ENCODE measurements around the gene HNRNPA1.

DNA sequence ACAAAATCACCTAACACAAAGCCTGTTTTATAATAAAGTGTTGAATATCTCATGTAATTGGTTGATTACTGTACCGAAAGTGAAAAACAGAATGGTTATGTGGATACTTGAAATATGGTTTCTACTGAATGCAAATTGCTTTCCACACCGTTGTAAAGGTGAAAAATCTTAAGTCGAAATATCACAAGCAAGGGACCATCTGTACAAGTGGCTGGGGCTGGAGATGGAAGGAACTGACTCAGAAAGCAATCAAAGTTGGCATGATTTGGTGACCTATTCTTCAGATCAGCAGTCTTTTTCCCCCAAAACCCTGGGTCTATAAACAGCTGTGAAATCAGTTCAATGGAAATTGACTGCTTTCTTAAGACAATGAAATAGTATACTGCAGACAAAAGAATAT is 4.2 kb upstream of the HNRNPA1 start:
- TF ChIP-seq, protein P1, sequence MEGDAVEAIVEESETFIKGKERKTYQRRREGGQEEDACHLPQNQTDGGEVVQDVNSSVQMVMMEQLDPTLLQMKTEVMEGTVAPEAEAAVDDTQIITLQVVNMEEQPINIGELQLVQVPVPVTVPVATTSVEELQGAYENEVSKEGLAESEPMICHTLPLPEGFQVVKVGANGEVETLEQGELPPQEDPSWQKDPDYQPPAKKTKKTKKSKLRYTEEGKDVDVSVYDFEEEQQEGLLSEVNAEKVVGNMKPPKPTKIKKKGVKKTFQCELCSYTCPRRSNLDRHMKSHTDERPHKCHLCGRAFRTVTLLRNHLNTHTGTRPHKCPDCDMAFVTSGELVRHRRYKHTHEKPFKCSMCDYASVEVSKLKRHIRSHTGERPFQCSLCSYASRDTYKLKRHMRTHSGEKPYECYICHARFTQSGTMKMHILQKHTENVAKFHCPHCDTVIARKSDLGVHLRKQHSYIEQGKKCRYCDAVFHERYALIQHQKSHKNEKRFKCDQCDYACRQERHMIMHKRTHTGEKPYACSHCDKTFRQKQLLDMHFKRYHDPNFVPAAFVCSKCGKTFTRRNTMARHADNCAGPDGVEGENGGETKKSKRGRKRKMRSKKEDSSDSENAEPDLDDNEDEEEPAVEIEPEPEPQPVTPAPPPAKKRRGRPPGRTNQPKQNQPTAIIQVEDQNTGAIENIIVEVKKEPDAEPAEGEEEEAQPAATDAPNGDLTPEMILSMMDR (IDR thresholded peaks at IDR 0.05; ENCODE audit: insufficient read depth, low read length): no peak
- TF ChIP-seq, protein P2, sequence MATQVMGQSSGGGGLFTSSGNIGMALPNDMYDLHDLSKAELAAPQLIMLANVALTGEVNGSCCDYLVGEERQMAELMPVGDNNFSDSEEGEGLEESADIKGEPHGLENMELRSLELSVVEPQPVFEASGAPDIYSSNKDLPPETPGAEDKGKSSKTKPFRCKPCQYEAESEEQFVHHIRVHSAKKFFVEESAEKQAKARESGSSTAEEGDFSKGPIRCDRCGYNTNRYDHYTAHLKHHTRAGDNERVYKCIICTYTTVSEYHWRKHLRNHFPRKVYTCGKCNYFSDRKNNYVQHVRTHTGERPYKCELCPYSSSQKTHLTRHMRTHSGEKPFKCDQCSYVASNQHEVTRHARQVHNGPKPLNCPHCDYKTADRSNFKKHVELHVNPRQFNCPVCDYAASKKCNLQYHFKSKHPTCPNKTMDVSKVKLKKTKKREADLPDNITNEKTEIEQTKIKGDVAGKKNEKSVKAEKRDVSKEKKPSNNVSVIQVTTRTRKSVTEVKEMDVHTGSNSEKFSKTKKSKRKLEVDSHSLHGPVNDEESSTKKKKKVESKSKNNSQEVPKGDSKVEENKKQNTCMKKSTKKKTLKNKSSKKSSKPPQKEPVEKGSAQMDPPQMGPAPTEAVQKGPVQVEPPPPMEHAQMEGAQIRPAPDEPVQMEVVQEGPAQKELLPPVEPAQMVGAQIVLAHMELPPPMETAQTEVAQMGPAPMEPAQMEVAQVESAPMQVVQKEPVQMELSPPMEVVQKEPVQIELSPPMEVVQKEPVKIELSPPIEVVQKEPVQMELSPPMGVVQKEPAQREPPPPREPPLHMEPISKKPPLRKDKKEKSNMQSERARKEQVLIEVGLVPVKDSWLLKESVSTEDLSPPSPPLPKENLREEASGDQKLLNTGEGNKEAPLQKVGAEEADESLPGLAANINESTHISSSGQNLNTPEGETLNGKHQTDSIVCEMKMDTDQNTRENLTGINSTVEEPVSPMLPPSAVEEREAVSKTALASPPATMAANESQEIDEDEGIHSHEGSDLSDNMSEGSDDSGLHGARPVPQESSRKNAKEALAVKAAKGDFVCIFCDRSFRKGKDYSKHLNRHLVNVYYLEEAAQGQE (IDR thresholded peaks at IDR 0.05; ENCODE audit: insufficient replicate concordance, low read depth): no peak

Measured in HL-60 (cell line).